B cell (primary cell): ENCODE measurements around the gene B3GNT9. TPM values are rescaled to one million over a fixed set of nuclear protein-coding genes. Genes with fewer than 3 reads are reported as not detected.
A peak's percentile ranks its signal among the peaks of the same experiment; 100 is the strongest.

Experiments
- ATAC-seq: fragments of 200-7000 bp; cut with Tn5 transposase; one replicate; pipeline ENCODE4 v1.10.0; 2021; ENCODE audit warnings: low read depth, mild to moderate bottlenecking, moderate number of reproducible peaks, moderate library complexity
- CTCF ChIA-PET: fragments of 350-600 bp; sonication (Branson Sonifier 250); formaldehyde crosslinking; loops from one replicate; lab custom pipeline; 2021; ENCODE audit warnings: antibody characterized with exemption, inconsistent platforms; lab: Charles Lee
- POLR2A ChIA-PET: fragments of 350-600 bp; sonication (Branson Sonifier 250); formaldehyde crosslinking; loops from one replicate; lab custom pipeline; 2021; ENCODE audit warnings: antibody characterized with exemption; lab: Charles Lee
- DNase-seq: peaks from one replicate; pipeline ENCODE4 v3.0.0; 2013
- H2AFZ ChIP-seq: 2 replicates; pipeline ENCODE4 v1.6.1; 2012; ENCODE audit warnings: mild to moderate bottlenecking, low read depth, low read length; ENCODE audit not compliant: insufficient read depth, poor library complexity, severe bottlenecking
- H3K27ac ChIP-seq, 2 donors: 1 replicate in 1 of 2; 2 replicates in 1 of 2; pipeline ENCODE4 v1.5.1; 2012 to 2013; ENCODE audit warnings: low read length in 2 of 2, mild to moderate bottlenecking in 2 of 2, moderate library complexity in 1 of 2
- H3K27me3 ChIP-seq, 4 experiments: fragments of 200-600 bp in 1 of 4; sonication (generic) in 1 of 4; replicated peaks in 1 of 4; 1 replicate in 2 of 4; 2 replicates in 2 of 4; pipeline versions ENCODE4 v1.6.1 to v1.7.0; 2013 to 2016; ENCODE audit warnings: low read length in 3 of 4, mild to moderate bottlenecking in 2 of 4, mixed read lengths in 1 of 4, moderate library complexity in 1 of 4; ENCODE audit not compliant: insufficient read depth in 4 of 4, control insufficient read depth in 3 of 4; ENCODE audit errors: control extremely low read depth in 1 of 4
- H3K36me3 ChIP-seq, 2 experiments: replicated peaks in 1 of 2; 1 replicate in 1 of 2; 2 replicates in 1 of 2; pipeline versions ENCODE4 v1.6.1 to v1.7.1; 2013; ENCODE audit warnings: low read length in 1 of 2; ENCODE audit not compliant: insufficient read depth in 2 of 2, control insufficient read depth in 1 of 2; ENCODE audit errors: control extremely low read depth in 1 of 2, extremely low read depth in 1 of 2
- H3K4me1 ChIP-seq, 2 donors: fragments of 200-600 bp in 1 of 2; sonication (generic) in 1 of 2; 1 replicate in 1 of 2; 2 replicates in 1 of 2; pipeline versions ENCODE4 v1.5.1 to v1.6.1; 2013 to 2017; ENCODE audit warnings: low read length in 2 of 2; ENCODE audit not compliant: control insufficient read depth in 2 of 2, insufficient read depth in 2 of 2
- H3K4me2 ChIP-seq: replicated peaks from 2 replicates; pipeline ENCODE3; 2012; ENCODE audit warnings: mild to moderate bottlenecking, low read depth, low read length; ENCODE audit not compliant: poor library complexity, severe bottlenecking
- H3K4me3 ChIP-seq, 5 experiments: fragments of 200-600 bp in 1 of 5; sonication (generic) in 1 of 5; 1 replicate in 3 of 5; 2 replicates in 2 of 5; pipeline versions ENCODE4 v1.5.1 to v1.7.0; 2011 to 2016; ENCODE audit warnings: low read length in 4 of 5, mild to moderate bottlenecking in 4 of 5, low read depth in 2 of 5, control low read depth in 1 of 5, moderate library complexity in 1 of 5; ENCODE audit not compliant: insufficient read depth in 1 of 5; ENCODE audit errors: control extremely low read depth in 1 of 5, extremely low read depth in 1 of 5
- H3K79me2 ChIP-seq: fragments of 200-600 bp; sonication (generic); one replicate; pipeline ENCODE4 v1.6.0; 2016; ENCODE audit warnings: low read length; ENCODE audit not compliant: control insufficient read depth, insufficient read depth
- H3K9ac ChIP-seq: fragments of 200-600 bp; sonication (generic); 2 replicates; pipeline ENCODE4 v1.6.1; 2017; ENCODE audit warnings: mild to moderate bottlenecking, low read length, moderate library complexity
- H3K9me3 ChIP-seq, 3 donors: one replicate each; pipeline versions ENCODE4 v1.6.1 to v1.7.1; 2013; ENCODE audit warnings: low read length in 2 of 3; ENCODE audit not compliant: control insufficient read depth in 2 of 3, insufficient read depth in 1 of 3; ENCODE audit errors: control extremely low read depth in 1 of 3
- H4K20me1 ChIP-seq: 2 replicates; pipeline ENCODE4 v1.6.0; 2012; ENCODE audit warnings: mild to moderate bottlenecking, low read length; ENCODE audit not compliant: insufficient read depth, control insufficient read depth, poor library complexity, severe bottlenecking
- H3K27ac Mint-ChIP-seq: one replicate; pipeline ENCODE4 v1.8.0; 2021; ENCODE audit warnings: mixed read lengths
- H3K27me3 Mint-ChIP-seq: one replicate; pipeline ENCODE4 v1.8.0; 2021; ENCODE audit warnings: mixed read lengths
- H3K4me1 Mint-ChIP-seq: one replicate; pipeline ENCODE4 v1.8.0; 2021; ENCODE audit warnings: mixed read lengths
- H3K4me3 Mint-ChIP-seq: one replicate; pipeline ENCODE4 v1.8.0; 2021; ENCODE audit warnings: mixed read lengths
- H3K9me3 Mint-ChIP-seq: one replicate; pipeline ENCODE4 v1.8.0; 2022; ENCODE audit warnings: mixed read lengths; ENCODE audit not compliant: insufficient read depth
- CTCF ChIP-seq: fragments of 200-600 bp; IDR thresholded peaks from one replicate; pipeline ENCODE4 v1.8.0; 2022; ENCODE audit warnings: antibody characterized with exemption, mild to moderate bottlenecking
- EZH2 ChIP-seq: IDR thresholded peaks from 2 replicates; pipeline ENCODE4 v1.6.1; 2012; ENCODE audit warnings: borderline replicate concordance, low read depth, mild to moderate bottlenecking, moderate library complexity, low read length; ENCODE audit not compliant: insufficient read depth, poor library complexity, severe bottlenecking
- WGBS: methylation state at CpG from one replicate; pipeline ENCODE4 v1.1.5; 2013; ENCODE audit warnings: missing lambda C conversion rate; ENCODE audit not compliant: insufficient coverage; 5-methylcytosine and 5-hydroxymethylcytosine counted together
- intact Hi-C: fragments of 100-400 bp; cut with micrococcal nuclease; formaldehyde crosslinking; loops from one replicate; pipeline ENCODE4 v1.10.0; 2022
- polyA plus RNA-seq: library from polyadenylated mRNA; depleted of rRNA; stranded (reverse); fragments of >200 nt; gene quantifications from 2 replicates; pipeline ENCODE4 v1.2.3, GENCODE V29; 2012
- total RNA-seq, 2 donors: library from RNA; stranded (reverse); fragments of 120-200 nt in 1 of 2; gene quantifications; 1 replicate in 1 of 2; 2 replicates in 1 of 2; pipeline versions ENCODE4 v1.2.3 to v1.2.4, GENCODE V29; 2013 to 2022

Gene B3GNT9
- total and polyA plus RNA-seq, 2 donors (not counting 1 experiment from before 2014, with no cell fraction given): 1.6 to 2.5 TPM

GRCh38 chr16:67170168-67170948 lies 19.6 kb upstream of the B3GNT9 start, which contains the start of gene NOL3:
TSS of gene NOL3 (plus strand) at chr16:67170538.
- Mint-ChIP-seq H3K27me3 (peaks cover 68% of the 10 kb centered on the region), H3K27ac (peak within 1 kb of the TSS; percentile 29), H3K4me1 (peaks cover 35% of the 10 kb centered on the region), H3K4me3 (peak within 1 kb of the TSS; percentile 54), H3K9me3 (no peaks in the 10 kb centered on the region)
- H3K9ac ChIP-seq: peak within 1 kb of the TSS; percentile 48
- H3K4me2 ChIP-seq: peak within 1 kb of the TSS; percentile 75
- peak within 1 kb of the TSS; percentile 33 for H2AFZ ChIP-seq
- peaks cover 0 to 97% (median 66%) of the 10 kb centered on the region in 4 experiments for H3K27me3 ChIP-seq
- H3K4me1 ChIP-seq: peaks cover 42 to 49% of the 10 kb centered on the region in 2 donors
- intact Hi-C loops: no loop called here
- H3K79me2 ChIP-seq: no peaks in the 10 kb centered on the region
- ATAC-seq (no peak), DNase-seq (no peak)
- H4K20me1 ChIP-seq: peaks cover under 1% of the 10 kb centered on the region
- H3K4me3 ChIP-seq: peak within 1 kb of the TSS in 2 of 5 experiments; percentile 23 to 33
- peaks cover 0 to 34% (median 0%) of the 10 kb centered on the region in 3 donors for H3K9me3 ChIP-seq
- TF ChIP-seq EZH2 (no peak), CTCF (no peak)
- ChIA-PET CTCF (interaction anchor here (0.7 to 3.2 kb wide), 6 partner anchors 11 to 19 kb away, joined by 3 to 11 read pairs (median 4); partner anchors contain the start of gene B3GNT9), POLR2A (interaction anchor here (0.6 kb wide), 1 partner anchor 142 kb away, joined by 3 read pairs; no protein-coding TSS in a partner anchor)
- WGBS: 4% methylated on average over 25 of the region's 50 CpGs
- no peaks in the 10 kb centered on the region for H3K36me3 ChIP-seq
- no peak within 1 kb of the TSS for H3K27ac ChIP-seq
